Natural killer cell (primary cell): ENCODE measurements around the gene SLC17A7. TPM values are rescaled to one million over a fixed set of nuclear protein-coding genes. Genes with fewer than 3 reads are reported as not detected.

Experiments used
- ATAC-seq, 3 donors: fragments of 150-1000 bp in 2 of 3; fragments of 200-7000 bp in 1 of 3; cut with Tn5 transposase; 1 replicate in 1 of 3; 2 replicates in 2 of 3; pipeline ENCODE4 v1.10.0; 2021; ENCODE audit warnings: mild to moderate bottlenecking in 2 of 3, moderate library complexity in 2 of 3
- DNase-seq, 2 donors: peaks; one replicate each; pipeline versions ENCODE4 v3.0.0 to v3.0.0-alpha.2; 2013 to 2021; ENCODE audit warnings: mixed read lengths in 1 of 2
- H3K27ac ChIP-seq: one replicate; pipeline ENCODE4 v1.5.1; 2013; ENCODE audit warnings: mild to moderate bottlenecking, low read length
- H3K27me3 ChIP-seq: one replicate; pipeline ENCODE4 v1.6.1; 2013; ENCODE audit warnings: low read length; ENCODE audit not compliant: control insufficient read depth, insufficient read depth
- H3K36me3 ChIP-seq: one replicate; pipeline ENCODE4 v1.6.1; 2013; ENCODE audit warnings: low read length; ENCODE audit not compliant: control insufficient read depth, insufficient read depth
- H3K4me1 ChIP-seq: one replicate; pipeline ENCODE4 v1.6.1; 2013; ENCODE audit warnings: low read length; ENCODE audit not compliant: control insufficient read depth, insufficient read depth
- H3K4me3 ChIP-seq: one replicate; pipeline ENCODE4 v1.5.1; 2013; ENCODE audit warnings: low read length
- H3K9me3 ChIP-seq: one replicate; pipeline ENCODE4 v1.6.1; 2013; ENCODE audit warnings: low read length; ENCODE audit not compliant: control insufficient read depth, insufficient read depth
- H3K27ac Mint-ChIP-seq, 2 donors: one replicate each; pipeline ENCODE4 v1.8.0; 2022; ENCODE audit warnings: mild to moderate bottlenecking in 2 of 2, mixed read lengths in 2 of 2, moderate library complexity in 1 of 2
- H3K27me3 Mint-ChIP-seq, 2 donors: one replicate each; pipeline ENCODE4 v1.8.0; 2022; ENCODE audit warnings: low read depth in 2 of 2, mixed read lengths in 2 of 2
- H3K36me3 Mint-ChIP-seq: one replicate; pipeline ENCODE4 v1.8.0; 2022; ENCODE audit warnings: mixed read lengths
- H3K4me1 Mint-ChIP-seq, 2 donors: one replicate each; pipeline ENCODE4 v1.8.0; 2022; ENCODE audit warnings: mixed read lengths in 2 of 2
- H3K4me3 Mint-ChIP-seq: one replicate; pipeline ENCODE4 v1.8.0; 2022; ENCODE audit warnings: mild to moderate bottlenecking, moderate library complexity, mixed read lengths
- H3K9me3 Mint-ChIP-seq, 2 donors: one replicate each; pipeline ENCODE4 v1.8.0; 2022; ENCODE audit warnings: mixed read lengths in 2 of 2
- CTCF ChIP-seq: fragments of 200-600 bp; IDR thresholded peaks from one replicate; pipeline ENCODE4 v1.8.0; 2022; ENCODE audit warnings: antibody characterized with exemption
- WGBS: methylation state at CpG from one replicate; pipeline ENCODE4 v1.1.7; 2013; ENCODE audit warnings: missing lambda C conversion rate; ENCODE audit not compliant: insufficient coverage; 5-methylcytosine and 5-hydroxymethylcytosine counted together
- intact Hi-C: fragments of 100-400 bp; cut with micrococcal nuclease; formaldehyde crosslinking; loops from one replicate; pipeline ENCODE4 v1.14.2; 2022
- total RNA-seq, 4 donors: library from RNA; stranded (reverse); fragments of 120-200 nt in 1 of 4; gene quantifications; one replicate each; pipeline versions ENCODE4 v1.2.3 to v1.2.4, GENCODE V29; 2013 to 2022

SLC17A7 gene
- total RNA-seq, 3 donors from 2014 or later (not counting 1 experiment from before 2014, with no cell fraction given), result not detected

- H3K4me3 Mint-ChIP-seq, result no peak overlapping the region
- TF ChIP-seq CTCF, result no peak
- no peaks in the 10 kb centered on the region for H3K36me3 ChIP-seq
- H3K4me3 ChIP-seq, result no peak overlapping the region
- H3K36me3 Mint-ChIP-seq, result no peaks in the 10 kb centered on the region
- peaks cover 7 to 13% of the 10 kb centered on the region in 2 donors for H3K4me1 Mint-ChIP-seq
- no peaks in the 10 kb centered on the region for H3K9me3 ChIP-seq
- ATAC-seq (no peak), DNase-seq (no peak)
- H3K27ac Mint-ChIP-seq, result no peak overlapping the region
- 81% methylated on average over 7 of the region's 7 CpGs for WGBS
- no peaks in the 10 kb centered on the region for H3K9me3 Mint-ChIP-seq
- intact Hi-C loops, result no loop called here
- peaks cover 20% of the 10 kb centered on the region for H3K4me1 ChIP-seq
- no peaks in the 10 kb centered on the region for H3K27me3 ChIP-seq
- peaks cover 0 to 4% of the 10 kb centered on the region in 2 donors for H3K27me3 Mint-ChIP-seq
- no peak overlapping the region for H3K27ac ChIP-seq
Observed at GRCh38 chr19:49407079-49407478, 34.2 kb downstream of the SLC17A7 start.

- ATAC-seq, result no peak
- no peak for TF ChIP-seq CTCF
- Mint-ChIP-seq H3K9me3 (no peaks in the 10 kb centered on the region), H3K27me3 (peaks cover 0 to 6% of the 10 kb centered on the region in 2 donors), H3K4me3 (no peak overlapping the region), H3K27ac (no peak overlapping the region), H3K4me1 (no peaks in the 10 kb centered on the region), H3K36me3 (no peaks in the 10 kb centered on the region)
- DNase-seq, result no peak
- no peak overlapping the region for H3K4me3 ChIP-seq
- H3K4me1 ChIP-seq, result peaks cover 6% of the 10 kb centered on the region
- no peaks in the 10 kb centered on the region for H3K27me3 ChIP-seq
- no peaks in the 10 kb centered on the region for H3K9me3 ChIP-seq
- no peak overlapping the region for H3K27ac ChIP-seq
- 69% methylated on average over 7 of the region's 7 CpGs for WGBS
- intact Hi-C loops, result no loop called here
- H3K36me3 ChIP-seq, result no peaks in the 10 kb centered on the region
Observed at GRCh38 chr19:49403404-49404187, 37.7 kb downstream of the SLC17A7 start.

GRCh38 chr19:49400029-49400428 is 41.3 kb downstream of the SLC17A7 start:
- Histone ChIP-seq H3K27ac (no peak overlapping the region), H3K4me3 (no peak overlapping the region), H3K9me3 (no peaks in the 10 kb centered on the region), H3K36me3 (no peaks in the 10 kb centered on the region), H3K4me1 (peaks cover 4% of the 10 kb centered on the region), H3K27me3 (no peaks in the 10 kb centered on the region)
- Mint-ChIP-seq H3K4me1 (no peaks in the 10 kb centered on the region), H3K27ac (no peak overlapping the region), H3K36me3 (no peaks in the 10 kb centered on the region), H3K9me3 (no peaks in the 10 kb centered on the region), H3K27me3 (peaks cover 0 to 10% of the 10 kb centered on the region in 2 donors), H3K4me3 (no peak overlapping the region)
- intact Hi-C loops, result no loop called here
- DNase-seq (no peak), ATAC-seq (no peak)
- TF ChIP-seq CTCF, result no peak
- whole genome bisulfite sequencing, result 97% methylated on average over 5 of the region's 6 CpGs

- Mint-ChIP-seq H3K9me3 (no peaks in the 10 kb centered on the region), H3K4me3 (no peak overlapping the region), H3K4me1 (no peaks in the 10 kb centered on the region), H3K27ac (no peak overlapping the region), H3K27me3 (peaks cover 0 to 10% of the 10 kb centered on the region in 2 donors), H3K36me3 (no peaks in the 10 kb centered on the region)
- Histone ChIP-seq H3K27ac (no peak overlapping the region), H3K36me3 (no peaks in the 10 kb centered on the region), H3K4me1 (peaks cover 4% of the 10 kb centered on the region), H3K9me3 (no peaks in the 10 kb centered on the region), H3K27me3 (no peaks in the 10 kb centered on the region), H3K4me3 (no peak overlapping the region)
- intact Hi-C loops, result no loop called here
- TF ChIP-seq CTCF, result no peak
- DNase-seq (no peak), ATAC-seq (no peak)
- 93% methylated on average over 5 of the region's 6 CpGs for WGBS
Observed at GRCh38 chr19:49398931-49399330, 42.4 kb downstream of the SLC17A7 start.
